ENCODE measurements around the gene AVPR2.

GRCh38 chrX:153884136-153884535 is 20.3 kb upstream of the AVPR2 start:
- TF ChIP-seq, protein P1, sequence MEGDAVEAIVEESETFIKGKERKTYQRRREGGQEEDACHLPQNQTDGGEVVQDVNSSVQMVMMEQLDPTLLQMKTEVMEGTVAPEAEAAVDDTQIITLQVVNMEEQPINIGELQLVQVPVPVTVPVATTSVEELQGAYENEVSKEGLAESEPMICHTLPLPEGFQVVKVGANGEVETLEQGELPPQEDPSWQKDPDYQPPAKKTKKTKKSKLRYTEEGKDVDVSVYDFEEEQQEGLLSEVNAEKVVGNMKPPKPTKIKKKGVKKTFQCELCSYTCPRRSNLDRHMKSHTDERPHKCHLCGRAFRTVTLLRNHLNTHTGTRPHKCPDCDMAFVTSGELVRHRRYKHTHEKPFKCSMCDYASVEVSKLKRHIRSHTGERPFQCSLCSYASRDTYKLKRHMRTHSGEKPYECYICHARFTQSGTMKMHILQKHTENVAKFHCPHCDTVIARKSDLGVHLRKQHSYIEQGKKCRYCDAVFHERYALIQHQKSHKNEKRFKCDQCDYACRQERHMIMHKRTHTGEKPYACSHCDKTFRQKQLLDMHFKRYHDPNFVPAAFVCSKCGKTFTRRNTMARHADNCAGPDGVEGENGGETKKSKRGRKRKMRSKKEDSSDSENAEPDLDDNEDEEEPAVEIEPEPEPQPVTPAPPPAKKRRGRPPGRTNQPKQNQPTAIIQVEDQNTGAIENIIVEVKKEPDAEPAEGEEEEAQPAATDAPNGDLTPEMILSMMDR (IDR thresholded peaks at IDR 0.05): no peak
- no peak for TF ChIP-seq POLR2A (IDR thresholded peaks at IDR 0.05)

All from Peyer's patch (tissue), 4 donors.